Neural progenitor cell (in vitro differentiated cells): ENCODE data around the gene KLHDC7B. TPM values are rescaled to one million over a fixed set of nuclear protein-coding genes. Genes with fewer than 3 reads are reported as not detected.

Source experiments
- DNase-seq: peaks from one replicate; pipeline ENCODE4 v3.0.0-alpha.2; 2016; ENCODE audit warnings: low spot score
- H2AFZ ChIP-seq: fragments of 200-600 bp; sonication (generic); replicated peaks from 2 replicates; pipeline ENCODE4 v1.6.1; 2016; ENCODE audit warnings: antibody characterized with exemption
- H3F3A ChIP-seq: fragments of 200-600 bp; sonication (generic); 2 replicates; pipeline ENCODE4 v1.6.1; 2016; ENCODE audit warnings: antibody characterized with exemption, low read depth
- H3K27ac ChIP-seq: fragments of 200-600 bp; sonication (generic); 2 replicates; pipeline ENCODE4 v1.5.1; 2016; ENCODE audit warnings: mild to moderate bottlenecking
- H3K27me3 ChIP-seq: fragments of 200-600 bp; sonication (generic); 2 replicates; pipeline ENCODE4 v1.6.1; 2016; ENCODE audit warnings: mild to moderate bottlenecking, moderate library complexity
- H3K36me3 ChIP-seq: fragments of 200-600 bp; sonication (generic); 2 replicates; pipeline ENCODE4 v1.5.1; 2016
- H3K4me1 ChIP-seq: fragments of 200-600 bp; sonication (generic); 2 replicates; pipeline ENCODE4 v1.6.1; 2016; ENCODE audit warnings: mixed run types
- H3K4me2 ChIP-seq: fragments of 200-600 bp; sonication (generic); 2 replicates; pipeline ENCODE4 v1.6.1; 2016
- H3K4me3 ChIP-seq: fragments of 200-600 bp; sonication (generic); 2 replicates; pipeline ENCODE4 v1.5.1; 2016
- H3K79me2 ChIP-seq: fragments of 200-600 bp; sonication (generic); 2 replicates; pipeline ENCODE4 v1.6.1; 2016; ENCODE audit warnings: low read depth
- H3K9ac ChIP-seq: fragments of 200-600 bp; sonication (generic); 2 replicates; pipeline ENCODE4 v1.6.1; 2016
- H3K9me3 ChIP-seq: fragments of 200-600 bp; sonication (generic); 2 replicates; pipeline ENCODE4 v1.5.1; 2016; ENCODE audit warnings: low read depth
- H4K20me1 ChIP-seq: fragments of 200-600 bp; sonication (generic); 2 replicates; pipeline ENCODE4 v1.6.1; 2016; ENCODE audit warnings: low read depth
- H3K27ac Mint-ChIP-seq: 3 replicates; pipeline ENCODE4 v1.8.0; 2021; ENCODE audit warnings: mixed read lengths
- H3K27me3 Mint-ChIP-seq: 2 replicates; pipeline ENCODE4 v1.8.0; 2022; ENCODE audit warnings: low read depth, mild to moderate bottlenecking, inconsistent platforms, moderate library complexity, mixed read lengths; ENCODE audit not compliant: insufficient read depth
- H3K36me3 Mint-ChIP-seq: 3 replicates; pipeline ENCODE4 v1.8.0; 2021; ENCODE audit warnings: mixed read lengths
- H3K4me1 Mint-ChIP-seq: 3 replicates; pipeline ENCODE4 v1.8.0; 2021; ENCODE audit warnings: mixed read lengths
- H3K4me3 Mint-ChIP-seq: 3 replicates; pipeline ENCODE4 v1.8.0; 2021; ENCODE audit warnings: mild to moderate bottlenecking, moderate library complexity, mixed read lengths
- H3K9me3 Mint-ChIP-seq: 3 replicates; pipeline ENCODE4 v1.8.0; 2020; ENCODE audit warnings: mixed read lengths
- EZH2 ChIP-seq: fragments of 200-600 bp; sonication (generic); IDR thresholded peaks from 2 replicates; pipeline ENCODE4 v1.6.1; 2017; ENCODE audit warnings: antibody characterized with exemption, mild to moderate bottlenecking, moderate library complexity
- EZH2phosphoT487 ChIP-seq: fragments of 200-600 bp; sonication (generic); IDR thresholded peaks from 2 replicates; pipeline ENCODE4 v1.6.1; 2017; ENCODE audit warnings: antibody characterized with exemption
- total RNA-seq: library from RNA; depleted of rRNA; stranded (reverse); fragments of >200 nt; gene quantifications from 2 replicates; pipeline ENCODE4 v1.2.3, GENCODE V29; 2015; ENCODE audit warnings: low replicate concordance
- TF ChIP-seq, protein P1 (sequence below): fragments of 200-600 bp; sonication (generic); IDR thresholded peaks from 2 replicates; pipeline ENCODE4 v1.5.1; 2017; ENCODE audit warnings: antibody characterized with exemption, mild to moderate bottlenecking

The KLHDC7B gene
- total RNA-seq, 1 donor from 2014 or later = not detected

- H3K4me1 ChIP-seq = peaks cover 7% of the 10 kb centered on the region
- H3K27me3 ChIP-seq = no peaks in the 10 kb centered on the region
- no peak overlapping the region for H2AFZ ChIP-seq
- no peak overlapping the region for H3K9ac ChIP-seq
- peaks cover 4% of the 10 kb centered on the region for H3K36me3 Mint-ChIP-seq
- no peak overlapping the region for H3K4me3 ChIP-seq
- no peaks in the 10 kb centered on the region for H3K9me3 Mint-ChIP-seq
- H3K4me2 ChIP-seq = no peak overlapping the region
- H3K27me3 Mint-ChIP-seq = no peaks in the 10 kb centered on the region
- DNase-seq = no peak
- H3K4me3 Mint-ChIP-seq = no peak overlapping the region
- no peaks in the 10 kb centered on the region for H3K9me3 ChIP-seq
- H3K79me2 ChIP-seq = peaks cover 10% of the 10 kb centered on the region
- H3K36me3 ChIP-seq = no peaks in the 10 kb centered on the region
- H3F3A ChIP-seq = peaks cover 3% of the 10 kb centered on the region
- H3K27ac Mint-ChIP-seq = no peak overlapping the region
- peaks cover 2% of the 10 kb centered on the region for H3K4me1 Mint-ChIP-seq
- TF ChIP-seq EZH2phosphoT487 = no peak
- H3K27ac ChIP-seq = no peak overlapping the region
- H4K20me1 ChIP-seq = peaks cover 13% of the 10 kb centered on the region
Measured at GRCh38 chr22:50503475-50504145, 42.1 kb upstream of the KLHDC7B start.

- Histone ChIP-seq H3K4me1 (peaks cover 16% of the 10 kb centered on the region), H3K79me2 (peaks cover 19% of the 10 kb centered on the region), H3K4me2 (no peak overlapping the region), H3K36me3 (no peaks in the 10 kb centered on the region), H4K20me1 (peaks cover 23% of the 10 kb centered on the region), H3K9ac (no peak overlapping the region), H3K4me3 (no peak overlapping the region), H3K27ac (no peak overlapping the region), H3K9me3 (no peaks in the 10 kb centered on the region), H3F3A (peaks cover 6% of the 10 kb centered on the region), H2AFZ (no peak overlapping the region), H3K27me3 (no peaks in the 10 kb centered on the region)
- Mint-ChIP-seq H3K9me3 (no peaks in the 10 kb centered on the region), H3K36me3 (peaks cover 4% of the 10 kb centered on the region), H3K27me3 (no peaks in the 10 kb centered on the region), H3K4me3 (no peak overlapping the region), H3K27ac (no peak overlapping the region), H3K4me1 (peaks cover 9% of the 10 kb centered on the region)
- TF ChIP-seq, protein P1, sequence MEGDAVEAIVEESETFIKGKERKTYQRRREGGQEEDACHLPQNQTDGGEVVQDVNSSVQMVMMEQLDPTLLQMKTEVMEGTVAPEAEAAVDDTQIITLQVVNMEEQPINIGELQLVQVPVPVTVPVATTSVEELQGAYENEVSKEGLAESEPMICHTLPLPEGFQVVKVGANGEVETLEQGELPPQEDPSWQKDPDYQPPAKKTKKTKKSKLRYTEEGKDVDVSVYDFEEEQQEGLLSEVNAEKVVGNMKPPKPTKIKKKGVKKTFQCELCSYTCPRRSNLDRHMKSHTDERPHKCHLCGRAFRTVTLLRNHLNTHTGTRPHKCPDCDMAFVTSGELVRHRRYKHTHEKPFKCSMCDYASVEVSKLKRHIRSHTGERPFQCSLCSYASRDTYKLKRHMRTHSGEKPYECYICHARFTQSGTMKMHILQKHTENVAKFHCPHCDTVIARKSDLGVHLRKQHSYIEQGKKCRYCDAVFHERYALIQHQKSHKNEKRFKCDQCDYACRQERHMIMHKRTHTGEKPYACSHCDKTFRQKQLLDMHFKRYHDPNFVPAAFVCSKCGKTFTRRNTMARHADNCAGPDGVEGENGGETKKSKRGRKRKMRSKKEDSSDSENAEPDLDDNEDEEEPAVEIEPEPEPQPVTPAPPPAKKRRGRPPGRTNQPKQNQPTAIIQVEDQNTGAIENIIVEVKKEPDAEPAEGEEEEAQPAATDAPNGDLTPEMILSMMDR = no peak
- no peak for TF ChIP-seq EZH2phosphoT487
- TF ChIP-seq EZH2 = no peak
- DNase-seq = no peak
Measured at GRCh38 chr22:50504369-50505211, 41.1 kb upstream of the KLHDC7B start.

DNA sequence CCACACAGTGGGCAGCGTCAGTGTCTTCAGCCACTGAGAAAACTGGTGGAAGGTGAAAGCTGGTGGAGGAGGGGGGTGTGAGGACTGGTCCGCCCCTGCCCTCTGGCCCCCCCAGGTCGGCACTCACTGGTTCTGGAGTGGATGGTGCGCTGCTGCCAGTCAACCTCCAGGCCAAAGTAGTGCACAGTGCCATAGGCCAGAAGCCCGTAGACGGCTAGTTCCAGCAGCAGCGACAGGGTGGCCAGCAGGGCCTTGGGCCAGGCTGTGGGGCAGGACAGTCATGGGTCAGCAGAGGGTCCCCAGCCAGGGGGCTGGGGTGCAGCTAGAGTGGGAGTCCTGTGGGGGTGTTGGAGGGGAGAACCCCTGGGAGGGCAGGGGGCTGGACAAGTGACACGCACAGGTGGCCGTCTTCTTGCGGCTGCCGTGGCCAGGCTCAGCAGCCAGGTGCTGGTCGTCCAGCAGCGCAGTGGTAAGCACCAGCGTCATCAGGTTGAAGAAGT lies 40.4 kb upstream of the KLHDC7B start:
- peaks cover 16% of the 10 kb centered on the region for H3K4me1 ChIP-seq
- H3K4me3 ChIP-seq = no peak overlapping the region
- H3K27ac Mint-ChIP-seq = no peak overlapping the region
- H3F3A ChIP-seq = peaks cover 6% of the 10 kb centered on the region
- H3K4me1 Mint-ChIP-seq = peaks cover 11% of the 10 kb centered on the region
- H3K27me3 Mint-ChIP-seq = no peaks in the 10 kb centered on the region
- no peaks in the 10 kb centered on the region for H3K36me3 ChIP-seq
- H3K79me2 ChIP-seq = peaks cover 27% of the 10 kb centered on the region
- H3K4me3 Mint-ChIP-seq = no peak overlapping the region
- no peak overlapping the region for H3K9ac ChIP-seq
- no peak overlapping the region for H2AFZ ChIP-seq
- DNase-seq = no peak
- no peaks in the 10 kb centered on the region for H3K27me3 ChIP-seq
- H3K36me3 Mint-ChIP-seq = peaks cover 4% of the 10 kb centered on the region
- H3K4me2 ChIP-seq = no peak overlapping the region
- H3K9me3 Mint-ChIP-seq = no peaks in the 10 kb centered on the region
- no peaks in the 10 kb centered on the region for H3K9me3 ChIP-seq
- peaks cover 25% of the 10 kb centered on the region for H4K20me1 ChIP-seq
- TF ChIP-seq EZH2 (no peak), EZH2phosphoT487 (no peak)
- TF ChIP-seq, protein P1 = no peak
- H3K27ac ChIP-seq = no peak overlapping the region
